Panc1 (cell line): Measurements from ENCODE around the gene SPP1. TPM values are rescaled to one million over a fixed set of nuclear protein-coding genes. Genes with fewer than 3 reads are reported as not detected.

Experiments used
- ATAC-seq: fragments of 200-7000 bp; cut with Tn5 transposase; 2 replicates; pipeline ENCODE4 v1.9.1; 2020; ENCODE audit warnings: mild to moderate bottlenecking, moderate library complexity
- BruUV-seq: library from RNA; stranded (reverse); fragments of 400-500 nt; replicated peaks from 2 replicates; lab custom pipeline; 2021; lab: Mats Ljungman, UMichigan
- CTCF ChIA-PET: fragments of 300-600 bp; sonication (Branson Sonifier 250); formaldehyde crosslinking; loops from one replicate; lab custom pipeline; 2022; ENCODE audit warnings: antibody characterized with exemption; lab: Charles Lee
- POLR2A ChIA-PET: fragments of 300-600 bp; sonication (Branson Sonifier 250); formaldehyde crosslinking; loops from one replicate; lab custom pipeline; 2022; ENCODE audit warnings: antibody characterized with exemption; lab: Charles Lee
- DNase-seq: peaks from one replicate; pipeline ENCODE4 v3.0.0-alpha.2; 2010; ENCODE audit warnings: low read depth, low spot score
- H3K27ac ChIP-seq: 2 replicates; pipeline ENCODE4 v1.5.1; 2011; ENCODE audit warnings: mild to moderate bottlenecking, low read length, inconsistent platforms
- H3K27me3 ChIP-seq: fragments of 200-500 bp; sonication (Bioruptor generic); 2 replicates; pipeline ENCODE4 v1.6.0; 2014; ENCODE audit warnings: low read length, inconsistent platforms; ENCODE audit not compliant: control insufficient read depth, insufficient read depth
- H3K36me3 ChIP-seq: fragments of 200-500 bp; sonication (Bioruptor generic); 2 replicates; pipeline ENCODE4 v1.5.1; 2014; ENCODE audit warnings: inconsistent platforms, mild to moderate bottlenecking, low read length, moderate library complexity; ENCODE audit not compliant: control insufficient read depth, insufficient read depth
- H3K4me1 ChIP-seq: 2 replicates; pipeline ENCODE4 v1.5.1; 2011; ENCODE audit warnings: inconsistent platforms, mild to moderate bottlenecking, low read length, moderate library complexity; ENCODE audit not compliant: control insufficient read depth, insufficient read depth
- H3K4me3 ChIP-seq, 2 experiments: 2 replicates each; pipeline ENCODE4 v1.5.1; 2011 to 2012; ENCODE audit warnings: low read depth in 2 of 2, low read length in 2 of 2, mild to moderate bottlenecking in 2 of 2, inconsistent platforms in 1 of 2, moderate library complexity in 1 of 2
- H3K9me3 ChIP-seq: fragments of 200-500 bp; sonication (Bioruptor generic); 2 replicates; pipeline ENCODE4 v1.5.1; 2014; ENCODE audit warnings: low read depth, mild to moderate bottlenecking, inconsistent platforms, low read length, moderate library complexity; ENCODE audit not compliant: control insufficient read depth, insufficient read depth
- POLR2AphosphoS5 ChIP-seq: IDR thresholded peaks from 2 replicates; pipeline ENCODE4 v1.6.1; 2012; ENCODE audit warnings: mild to moderate bottlenecking, low read depth, low read length, moderate library complexity
- REST ChIP-seq, 2 experiments: IDR thresholded peaks; 2 replicates each; pipeline ENCODE4 v1.6.1; 2011 to 2012; ENCODE audit warnings: low read depth in 2 of 2, control low read depth in 1 of 2, low read length in 1 of 2, mild to moderate bottlenecking in 1 of 2, moderate library complexity in 1 of 2; ENCODE audit not compliant: insufficient read depth in 1 of 2
- SIN3A ChIP-seq: IDR thresholded peaks from 2 replicates; pipeline ENCODE4 v1.6.1; 2012; ENCODE audit warnings: low read depth, mild to moderate bottlenecking, low read length, moderate library complexity, borderline replicate concordance; ENCODE audit not compliant: insufficient read depth
- TCF7L2 ChIP-seq: IDR thresholded peaks from 2 replicates; pipeline ENCODE4 v1.6.1; 2011; ENCODE audit warnings: mild to moderate bottlenecking, low read depth, low read length, inconsistent platforms
- in situ Hi-C: cut with HindIII; loops from 2 replicates; pipeline ENCODE4 v1.10.0; 2016; ENCODE audit warnings: low sequenced_read_pairs, low pct_unique_long_range_greater_than_20kb
- intact Hi-C: fragments of 100-400 bp; cut with micrococcal nuclease; formaldehyde crosslinking; loops from one replicate; pipeline ENCODE4 v1.10.0; 2022; ENCODE audit not compliant: unreplicated experiment
- total RNA-seq: library from RNA; stranded (reverse); gene quantifications from one replicate; pipeline ENCODE4 v1.2.1, GENCODE V29; 2021; ENCODE audit not compliant: unreplicated experiment
- TF ChIP-seq, protein P1 (sequence below): fragments of 450-650 bp; IDR thresholded peaks from 2 replicates; pipeline ENCODE4 v1.5.1; 2017; ENCODE audit warnings: mild to moderate bottlenecking

SPP1 gene
- total RNA-seq, 1 experiment from 2014 or later: 1.6 TPM

DNA sequence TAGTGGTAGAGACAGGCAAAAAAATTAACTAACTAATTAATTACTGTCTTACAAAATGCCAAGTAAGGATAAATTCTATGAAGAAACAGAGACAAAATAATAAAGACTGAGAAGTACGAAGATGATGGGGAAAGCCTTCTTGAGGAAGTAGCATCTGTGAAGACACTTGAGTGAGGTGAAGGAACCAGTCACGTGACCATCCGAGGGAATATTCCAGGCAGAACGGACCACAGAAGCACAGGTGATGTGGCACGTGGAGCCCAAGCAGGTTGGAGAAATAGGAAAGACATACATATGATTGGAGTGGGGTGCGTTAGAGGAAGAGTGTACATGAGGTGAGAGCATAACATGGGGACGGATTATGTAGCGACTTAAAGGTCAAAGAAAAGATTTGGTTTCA, 30.5 kb upstream of the SPP1 start:
- Histone ChIP-seq H3K4me1 (no peaks in the 10 kb centered on the region), H3K9me3 (no peaks in the 10 kb centered on the region), H3K27ac (no peak overlapping the region), H3K27me3 (0 out of 2 replicates have a peak, but pooled peaks cover 2% of the 10 kb centered on the region), H3K36me3 (no peaks in the 10 kb centered on the region), H3K4me3 (no peak overlapping the region)
- BruUV-seq: no TSS peak
- ChIA-PET POLR2A (no interaction called here), CTCF (no interaction called here)
- in situ Hi-C loops (no loop called here), intact Hi-C loops (no loop called here)
- TF ChIP-seq TCF7L2: no peak
- TF ChIP-seq POLR2AphosphoS5: no peak
- TF ChIP-seq, protein P1, sequence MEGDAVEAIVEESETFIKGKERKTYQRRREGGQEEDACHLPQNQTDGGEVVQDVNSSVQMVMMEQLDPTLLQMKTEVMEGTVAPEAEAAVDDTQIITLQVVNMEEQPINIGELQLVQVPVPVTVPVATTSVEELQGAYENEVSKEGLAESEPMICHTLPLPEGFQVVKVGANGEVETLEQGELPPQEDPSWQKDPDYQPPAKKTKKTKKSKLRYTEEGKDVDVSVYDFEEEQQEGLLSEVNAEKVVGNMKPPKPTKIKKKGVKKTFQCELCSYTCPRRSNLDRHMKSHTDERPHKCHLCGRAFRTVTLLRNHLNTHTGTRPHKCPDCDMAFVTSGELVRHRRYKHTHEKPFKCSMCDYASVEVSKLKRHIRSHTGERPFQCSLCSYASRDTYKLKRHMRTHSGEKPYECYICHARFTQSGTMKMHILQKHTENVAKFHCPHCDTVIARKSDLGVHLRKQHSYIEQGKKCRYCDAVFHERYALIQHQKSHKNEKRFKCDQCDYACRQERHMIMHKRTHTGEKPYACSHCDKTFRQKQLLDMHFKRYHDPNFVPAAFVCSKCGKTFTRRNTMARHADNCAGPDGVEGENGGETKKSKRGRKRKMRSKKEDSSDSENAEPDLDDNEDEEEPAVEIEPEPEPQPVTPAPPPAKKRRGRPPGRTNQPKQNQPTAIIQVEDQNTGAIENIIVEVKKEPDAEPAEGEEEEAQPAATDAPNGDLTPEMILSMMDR: no peak
- TF ChIP-seq SIN3A: no peak
- TF ChIP-seq REST (IDR thresholded peaks at IDR 0.05; ENCODE audit: insufficient read depth in 1 of 2, low read depth in 2 of 2, low read length in 1 of 2): no peak
- no peak for ATAC-seq
- no peak for DNase-seq

- ChIA-PET POLR2A (no interaction called here), CTCF (no interaction called here)
- intact Hi-C loops: no loop called here
- Histone ChIP-seq H3K4me1 (no peaks in the 10 kb centered on the region), H3K27me3 (0 out of 2 replicates have a peak, but pooled peaks cover 2% of the 10 kb centered on the region), H3K36me3 (no peaks in the 10 kb centered on the region), H3K9me3 (no peaks in the 10 kb centered on the region), H3K4me3 (no peak overlapping the region), H3K27ac (no peak overlapping the region)
- in situ Hi-C loops: no loop called here
- TF ChIP-seq TCF7L2 (no peak), SIN3A (no peak), REST (IDR thresholded peaks at IDR 0.05; ENCODE audit: insufficient read depth in 1 of 2, low read depth in 2 of 2, low read length in 1 of 2) (no peak), POLR2AphosphoS5 (no peak)
- TF ChIP-seq, protein P1: no peak
- no TSS peak for BruUV-seq
- DNase-seq: no peak
- ATAC-seq: no peak
Measured at GRCh38 chr4:87946766-87947165, 28.7 kb upstream of the SPP1 start.
